Smooth muscle cell (in vitro differentiated cells): ENCODE measurements around the gene ZC3H8. TPM values are rescaled to one million over a fixed set of nuclear protein-coding genes. Genes with fewer than 3 reads are reported as not detected.

Source experiments
- DNase-seq: peaks from one replicate; lab custom pipeline; 2025; ENCODE audit not compliant: unreplicated experiment; lab: John Stamatoyannopoulos, UW
- H2AFZ ChIP-seq: fragments of 200-600 bp; sonication (generic); 2 replicates; pipeline ENCODE4 v1.6.0; 2016; ENCODE audit warnings: antibody characterized with exemption, low read depth, mild to moderate bottlenecking
- H3F3A ChIP-seq: fragments of 200-600 bp; sonication (generic); 2 replicates; pipeline ENCODE4 v1.6.0; 2017; ENCODE audit warnings: antibody characterized with exemption, low read depth
- H3K27ac ChIP-seq: fragments of 200-600 bp; sonication (generic); 2 replicates; pipeline ENCODE4 v1.5.1; 2016; ENCODE audit warnings: low read depth, mild to moderate bottlenecking
- H3K27me3 ChIP-seq: fragments of 200-600 bp; sonication (generic); 2 replicates; pipeline ENCODE4 v1.6.1; 2016; ENCODE audit warnings: low read depth, mild to moderate bottlenecking
- H3K36me3 ChIP-seq: fragments of 200-600 bp; sonication (generic); 2 replicates; pipeline ENCODE4 v1.5.1; 2016; ENCODE audit warnings: low read depth
- H3K4me1 ChIP-seq: fragments of 200-600 bp; sonication (generic); 2 replicates; pipeline ENCODE4 v1.5.1; 2016; ENCODE audit warnings: low read depth
- H3K4me2 ChIP-seq: fragments of 200-600 bp; sonication (generic); 2 replicates; pipeline ENCODE4 v1.6.0; 2016; ENCODE audit warnings: mild to moderate bottlenecking
- H3K4me3 ChIP-seq: fragments of 200-600 bp; sonication (generic); 2 replicates; pipeline ENCODE4 v1.5.1; 2016; ENCODE audit warnings: mild to moderate bottlenecking
- H3K79me2 ChIP-seq: fragments of 200-600 bp; sonication (generic); 2 replicates; pipeline ENCODE4 v1.6.0; 2016; ENCODE audit warnings: low read depth, mild to moderate bottlenecking
- H3K9ac ChIP-seq: fragments of 200-600 bp; sonication (generic); 2 replicates; pipeline ENCODE4 v1.6.0; 2016; ENCODE audit warnings: low read depth
- H3K9me3 ChIP-seq: fragments of 200-600 bp; sonication (generic); replicated peaks from 2 replicates; pipeline ENCODE4 v1.5.1; 2016; ENCODE audit warnings: low read depth
- H4K20me1 ChIP-seq: fragments of 200-600 bp; sonication (generic); 2 replicates; pipeline ENCODE4 v1.6.0; 2016; ENCODE audit warnings: low read depth
- CTCF ChIP-seq: fragments of 200-600 bp; sonication (generic); IDR thresholded peaks from 2 replicates; pipeline ENCODE4 v1.5.1; 2017; ENCODE audit warnings: borderline replicate concordance, mild to moderate bottlenecking, antibody characterized with exemption; ENCODE audit not compliant: insufficient read depth, poor library complexity, severe bottlenecking
- WGBS: methylation state at CpG from one replicate; pipeline ENCODE4 v1.1.7; 2016; ENCODE audit warnings: low lambda C conversion rate; 5-methylcytosine and 5-hydroxymethylcytosine counted together
- polyA plus RNA-seq: library from polyadenylated mRNA; unstranded; fragments of >200 nt; fragmentation: Nextera tagmentation; extraction: Ambion mirVana; gene quantifications from 2 replicates; pipeline ENCODE4 v1.2.1, GENCODE V29; 2016
- total RNA-seq: library from RNA; depleted of rRNA; stranded (reverse); fragments of >200 nt; gene quantifications from 2 replicates; pipeline ENCODE4 v1.2.3, GENCODE V29; 2014

ZC3H8 gene
- total and polyA plus RNA-seq, 2 experiments from 2014 or later, result 3.2 to 9.1 TPM

GRCh38 chr2:112301171-112301584 lies 46.3 kb upstream of the ZC3H8 start:
- no peak for DNase-seq
- Histone ChIP-seq H3K4me2 (peak overlapping the region; percentile 34), H3K27ac (peak overlapping the region; percentile 47), H3K4me3 (no peak overlapping the region), H3K36me3 (no peaks in the 10 kb centered on the region), H3K9me3 (no peaks in the 10 kb centered on the region), H3F3A (peaks cover 6% of the 10 kb centered on the region), H2AFZ (no peak overlapping the region), H3K4me1 (peaks cover 8% of the 10 kb centered on the region), H3K27me3 (no peaks in the 10 kb centered on the region), H3K9ac (no peak overlapping the region), H3K79me2 (peaks cover 8% of the 10 kb centered on the region), H4K20me1 (peaks cover 4% of the 10 kb centered on the region)
- no peak for TF ChIP-seq CTCF

- Histone ChIP-seq H3K4me2 (no peak overlapping the region), H2AFZ (no peak overlapping the region), H4K20me1 (peaks cover 19% of the 10 kb centered on the region), H3K27ac (no peak overlapping the region), H3K9ac (no peak overlapping the region), H3K4me3 (no peak overlapping the region), H3K36me3 (no peaks in the 10 kb centered on the region), H3K27me3 (no peaks in the 10 kb centered on the region), H3F3A (peaks cover 6% of the 10 kb centered on the region), H3K9me3 (no peaks in the 10 kb centered on the region), H3K4me1 (peaks cover 6% of the 10 kb centered on the region), H3K79me2 (peaks cover 12% of the 10 kb centered on the region)
- 74% methylated on average over 2 of the region's 2 CpGs for WGBS
- DNase-seq, result no peak
- no peak for TF ChIP-seq CTCF
Observed at GRCh38 chr2:112296407-112296806, 41.6 kb upstream of the ZC3H8 start.

GRCh38 chr2:112295407-112296078 lies 40.7 kb upstream of the ZC3H8 start:
- Histone ChIP-seq H3K27me3 (no peaks in the 10 kb centered on the region), H3K4me2 (no peak overlapping the region), H3F3A (peaks cover under 1% of the 10 kb centered on the region), H3K9me3 (no peaks in the 10 kb centered on the region), H3K9ac (no peak overlapping the region), H3K36me3 (no peaks in the 10 kb centered on the region), H3K79me2 (peaks cover 12% of the 10 kb centered on the region), H3K4me1 (no peaks in the 10 kb centered on the region), H3K27ac (no peak overlapping the region), H4K20me1 (peaks cover 19% of the 10 kb centered on the region), H3K4me3 (no peak overlapping the region), H2AFZ (no peak overlapping the region)
- no peak for DNase-seq
- TF ChIP-seq CTCF, result no peak
- 85% methylated on average over 5 of the region's 5 CpGs for WGBS
